ENCODE results near the gene PIAS4. TPM values are rescaled to one million over a fixed set of nuclear protein-coding genes. Genes with fewer than 3 reads are reported as not detected.

Gene PIAS4
- total and polyA plus RNA-seq, 2 of the 13 experiments (the other 11 are each of a cell fraction or from before 2014, with no cell fraction given) = 9.0 to 20.1 TPM

GRCh38 chr19:4057931-4058692, 50.6 kb downstream of the PIAS4 start (continued):
- TF ChIP-seq HOMEZ (CRISPR knock-in tag; IDR thresholded peaks at IDR 0.05; ENCODE audit: low read depth) (no peak), ARNT (IDR thresholded peaks at IDR 0.05) (no peak), NCOA1 (CRISPR knock-in tag; IDR thresholded peaks at IDR 0.05) (peak; percentile 37; the same call in 1 of the 2 replicates), ZNF335 (CRISPR knock-in tag; IDR thresholded peaks at IDR 0.05) (peak; percentile 38; the same call in 1 of the 2 replicates), SNAPC5 (CRISPR knock-in tag; IDR thresholded peaks at IDR 0.05; ENCODE audit: borderline replicate concordance) (no peak), ZSCAN12 (CRISPR knock-in tag; IDR thresholded peaks at IDR 0.05) (0 out of 2 replicates have a peak, but pooled peaks have one; percentile 65), ZMYM4 (CRISPR knock-in tag; IDR thresholded peaks at IDR 0.05) (no peak), BORCS8-MEF2B (CRISPR knock-in tag; IDR thresholded peaks at IDR 0.05) (no peak; the same call in 1 of the 2 replicates), LCORL (IDR thresholded peaks at IDR 0.05) (peak; percentile 54), LCORL (CRISPR knock-in tag; IDR thresholded peaks at IDR 0.05) (peak; percentile 91), E2F1 (CRISPR knock-in tag; IDR thresholded peaks at IDR 0.05) (peak; percentile 67; the same call in 1 of the 2 replicates), ZNF570 (CRISPR knock-in tag; IDR thresholded peaks at IDR 0.05; ENCODE audit: borderline replicate concordance) (no peak), ZFAT (CRISPR knock-in tag; conservative IDR thresholded peaks at IDR 0.05) (no peak), HOXA5 (CRISPR knock-in tag; IDR thresholded peaks at IDR 0.05) (no peak), ZNF10 (CRISPR knock-in tag; IDR thresholded peaks at IDR 0.05; ENCODE audit: borderline replicate concordance, low read depth) (no peak), STAT5B (CRISPR knock-in tag; IDR thresholded peaks at IDR 0.05) (no peak), ZNF777 (CRISPR knock-in tag; IDR thresholded peaks at IDR 0.05) (no peak), FOXK2 (IDR thresholded peaks at IDR 0.05) (no peak), ZNF407 (CRISPR knock-in tag; IDR thresholded peaks at IDR 0.05; ENCODE audit: not compliant biosample characterization) (no peak), ZNF709 (CRISPR knock-in tag; IDR thresholded peaks at IDR 0.05) (no peak; the same call in 1 of the 2 replicates), ZNF331 (CRISPR knock-in tag; IDR thresholded peaks at IDR 0.05) (no peak; the same call in 1 of the 2 replicates)

All from HepG2 (cell line).